ENCODE data around the gene RCAN3. TPM values are rescaled to one million over a fixed set of nuclear protein-coding genes. Genes with fewer than 3 reads are reported as not detected.
"Not testable (repeated sequence)": the region's sequence is repeated elsewhere in the genome, so short reads cannot be mapped to it uniquely, and the experiment has no call there.

Gene RCAN3
- total RNA-seq, 1 donor from 2014 or later, result 4.2 TPM

DNA sequence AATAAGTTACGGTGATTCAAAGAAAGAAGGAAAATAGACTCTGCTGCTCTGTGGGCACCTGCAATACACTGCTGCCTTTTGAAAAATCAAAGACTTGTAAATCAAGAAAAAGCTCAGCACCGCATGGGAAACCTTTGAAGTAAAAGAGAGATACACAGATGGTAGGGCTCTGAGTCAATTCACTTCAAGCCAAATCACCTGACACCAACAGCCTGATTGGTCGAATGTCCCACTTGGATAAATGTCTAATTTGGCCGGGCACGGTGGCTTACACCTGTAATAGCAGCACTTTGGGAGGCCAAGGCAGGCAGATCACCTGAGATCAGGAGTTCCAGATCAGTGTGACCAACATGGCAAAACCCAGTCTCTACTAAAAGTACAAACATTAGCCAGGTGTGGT is 19.2 kb upstream of the RCAN3 start:
- Histone ChIP-seq H3K27me3 (ENCODE audit: control insufficient read depth in 3 of 3, insufficient read depth in 3 of 3, low read length in 3 of 3) (no peaks in the 10 kb centered on the region), H3K9ac (ENCODE audit: low read depth in 1 of 3, low read length in 3 of 3) (no peak overlapping the region), H3K27ac (ENCODE audit: low read depth, low read length) (no peak overlapping the region), H3K9me3 (ENCODE audit: control insufficient read depth in 3 of 3, low read length in 3 of 3) (no peaks in the 10 kb centered on the region), H3K4me3 (ENCODE audit: low read length in 3 of 3) (no peak overlapping the region), H3K4me1 (ENCODE audit: control insufficient read depth in 3 of 3, insufficient read depth in 3 of 3, low read length in 3 of 3) (no peaks in the 10 kb centered on the region), H3K36me3 (ENCODE audit: control insufficient read depth in 3 of 3, insufficient read depth in 3 of 3, low read length in 3 of 3) (no peaks in the 10 kb centered on the region)

DNA sequence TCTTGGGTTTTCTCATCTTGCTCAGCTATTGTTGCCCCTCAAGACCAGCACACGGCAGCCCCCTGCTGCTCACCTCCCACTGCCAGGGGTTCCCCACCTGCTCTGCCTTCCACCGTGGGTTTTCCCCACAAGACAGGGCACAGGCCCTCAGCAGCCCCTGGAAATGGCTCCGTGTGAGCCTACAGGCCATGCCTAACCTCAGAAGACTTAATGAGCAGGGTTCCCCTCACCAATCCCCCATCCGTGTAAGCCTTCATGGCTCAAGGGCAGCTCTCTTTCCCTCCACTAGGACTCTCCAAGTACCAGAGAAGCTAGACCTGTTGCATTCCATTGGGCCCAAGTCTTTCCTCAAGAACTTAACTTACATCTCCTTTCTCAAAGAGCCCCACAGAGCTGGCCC is 18.4 kb upstream of the RCAN3 start:
- no peaks in the 10 kb centered on the region for H3K36me3 ChIP-seq (ENCODE audit: control insufficient read depth in 3 of 3, insufficient read depth in 3 of 3, low read length in 3 of 3)
- no peak overlapping the region for H3K27ac ChIP-seq (ENCODE audit: low read depth, low read length)

DNA sequence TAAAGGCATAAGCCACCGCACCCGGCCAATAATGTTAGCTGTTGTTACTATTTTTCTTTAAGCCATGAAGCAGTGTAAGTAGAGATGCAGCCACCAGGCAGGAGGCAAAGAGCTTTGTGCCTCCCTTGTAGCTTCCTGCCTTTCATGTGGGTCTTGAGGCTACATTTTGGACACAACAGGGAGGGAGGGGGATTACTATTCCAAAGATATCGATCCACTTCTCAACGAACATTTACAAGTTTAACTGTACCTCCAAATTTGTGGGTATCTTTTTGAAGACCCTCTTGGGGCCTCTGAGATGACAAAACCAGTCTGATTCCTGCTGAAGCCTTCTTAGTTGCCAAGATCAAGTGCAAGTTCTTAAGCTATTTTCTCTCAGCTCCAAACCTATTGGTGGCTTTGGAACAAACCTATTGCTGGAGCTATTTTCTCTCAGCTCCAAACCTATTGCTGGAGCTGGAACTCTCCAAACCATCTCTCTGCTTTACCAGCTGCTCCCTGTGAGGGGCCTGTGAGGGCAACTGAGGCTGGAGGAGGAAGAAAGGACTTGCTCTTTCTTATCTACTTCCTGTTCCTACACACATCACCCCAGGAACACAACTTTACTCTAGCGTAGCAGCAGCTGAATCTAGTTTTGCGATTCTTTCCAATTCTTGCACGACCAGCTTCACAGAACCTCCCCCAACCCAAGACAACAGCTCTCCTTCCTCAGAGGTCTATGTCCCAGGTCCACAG is 16.1 kb upstream of the RCAN3 start:
- Histone ChIP-seq H3K9me3 (ENCODE audit: control insufficient read depth in 3 of 3, low read length in 3 of 3) (no peaks in the 10 kb centered on the region), H3K4me3 (ENCODE audit: low read length in 3 of 3) (no peak overlapping the region), H3K27me3 (ENCODE audit: control insufficient read depth in 3 of 3, insufficient read depth in 3 of 3, low read length in 3 of 3) (peaks cover 0 to 7% (median 5%) of the 10 kb centered on the region in 3 donors), H3K36me3 (ENCODE audit: control insufficient read depth in 3 of 3, insufficient read depth in 3 of 3, low read length in 3 of 3) (no peaks in the 10 kb centered on the region), H3K27ac (ENCODE audit: low read depth, low read length) (no peak overlapping the region), H3K4me1 (ENCODE audit: control insufficient read depth in 3 of 3, insufficient read depth in 3 of 3, low read length in 3 of 3) (no peaks in the 10 kb centered on the region), H3K9ac (ENCODE audit: low read depth in 1 of 3, low read length in 3 of 3) (no peak overlapping the region)

More for the DNA sequence above, 18.4 kb upstream of the RCAN3 start:
- no peak overlapping the region for H3K9ac ChIP-seq (ENCODE audit: low read depth in 1 of 3, low read length in 3 of 3)
- H3K4me1 ChIP-seq (ENCODE audit: control insufficient read depth in 3 of 3, insufficient read depth in 3 of 3, low read length in 3 of 3), result no peaks in the 10 kb centered on the region
- no peak overlapping the region for H3K4me3 ChIP-seq (ENCODE audit: low read length in 3 of 3)
- H3K9me3 ChIP-seq (ENCODE audit: control insufficient read depth in 3 of 3, low read length in 3 of 3), result no peaks in the 10 kb centered on the region
- H3K27me3 ChIP-seq (ENCODE audit: control insufficient read depth in 3 of 3, insufficient read depth in 3 of 3, low read length in 3 of 3), result no peaks in the 10 kb centered on the region

DNA sequence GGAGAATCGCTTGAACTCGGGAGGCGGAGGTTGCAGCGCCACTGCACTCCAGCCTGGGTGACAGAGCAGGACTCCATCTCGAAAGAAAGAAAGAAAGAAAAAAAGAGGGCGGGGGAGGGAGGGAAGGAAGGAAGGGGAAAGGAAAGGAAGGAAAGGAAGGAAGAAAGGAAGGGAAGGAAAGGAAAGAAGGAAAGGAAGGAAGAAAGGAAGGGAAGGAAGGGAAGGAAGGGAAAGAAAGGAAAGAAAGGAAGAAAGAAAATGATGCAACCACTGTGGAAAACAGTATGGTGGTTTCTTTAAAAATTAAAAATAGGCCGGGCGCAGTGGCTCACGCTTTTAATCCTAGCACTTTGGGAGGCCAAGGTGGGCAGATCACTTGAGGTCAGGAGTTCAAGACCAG is 15.2 kb upstream of the RCAN3 start:
- no peak overlapping the region for H3K27ac ChIP-seq (ENCODE audit: low read depth, low read length)
- no peaks in the 10 kb centered on the region for H3K36me3 ChIP-seq (ENCODE audit: control insufficient read depth in 3 of 3, insufficient read depth in 3 of 3, low read length in 3 of 3)
- no peak overlapping the region for H3K4me3 ChIP-seq (ENCODE audit: low read length in 3 of 3)
- H3K9ac ChIP-seq (ENCODE audit: low read depth in 1 of 3, low read length in 3 of 3), result no peak overlapping the region
- no peaks in the 10 kb centered on the region for H3K4me1 ChIP-seq (ENCODE audit: control insufficient read depth in 3 of 3, insufficient read depth in 3 of 3, low read length in 3 of 3)
- no peaks in the 10 kb centered on the region for H3K9me3 ChIP-seq (ENCODE audit: control insufficient read depth in 3 of 3, low read length in 3 of 3)
- H3K27me3 ChIP-seq (ENCODE audit: control insufficient read depth in 3 of 3, insufficient read depth in 3 of 3, low read length in 3 of 3), result peaks cover 0 to 9% (median 5%) of the 10 kb centered on the region in 3 donors

DNA sequence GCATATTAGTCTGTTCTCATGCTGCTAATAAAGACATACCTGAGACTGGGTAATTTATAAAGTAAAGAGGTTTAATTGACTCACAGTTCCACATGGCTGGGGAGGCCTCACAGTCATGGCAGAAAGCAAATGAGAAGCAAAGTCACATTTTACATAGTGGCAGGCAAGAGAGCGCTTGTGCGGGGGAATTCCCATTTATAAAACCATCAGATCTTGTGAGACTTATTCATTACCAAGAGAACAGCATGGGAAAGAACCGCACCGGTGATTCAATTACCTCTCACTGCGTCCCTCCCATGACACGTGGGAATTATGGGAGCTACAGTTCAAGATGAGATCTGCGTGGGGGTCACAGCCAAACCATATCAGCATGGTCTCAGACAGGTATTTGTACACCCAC is 14.5 kb upstream of the RCAN3 start:
- H3K27me3 ChIP-seq (ENCODE audit: control insufficient read depth in 3 of 3, insufficient read depth in 3 of 3, low read length in 3 of 3), result peaks cover 0 to 14% (median 5%) of the 10 kb centered on the region in 3 donors
- not testable (repeated sequence) for H3K36me3 ChIP-seq (ENCODE audit: control insufficient read depth in 3 of 3, insufficient read depth in 3 of 3, low read length in 3 of 3); H3K9me3 ChIP-seq (ENCODE audit: control insufficient read depth in 3 of 3, low read length in 3 of 3); H3K27ac ChIP-seq (ENCODE audit: low read depth, low read length); H3K4me1 ChIP-seq (ENCODE audit: control insufficient read depth in 3 of 3, insufficient read depth in 3 of 3, low read length in 3 of 3); H3K9ac ChIP-seq (ENCODE audit: low read depth in 1 of 3, low read length in 3 of 3); H3K4me3 ChIP-seq (ENCODE audit: low read length in 3 of 3)

DNA sequence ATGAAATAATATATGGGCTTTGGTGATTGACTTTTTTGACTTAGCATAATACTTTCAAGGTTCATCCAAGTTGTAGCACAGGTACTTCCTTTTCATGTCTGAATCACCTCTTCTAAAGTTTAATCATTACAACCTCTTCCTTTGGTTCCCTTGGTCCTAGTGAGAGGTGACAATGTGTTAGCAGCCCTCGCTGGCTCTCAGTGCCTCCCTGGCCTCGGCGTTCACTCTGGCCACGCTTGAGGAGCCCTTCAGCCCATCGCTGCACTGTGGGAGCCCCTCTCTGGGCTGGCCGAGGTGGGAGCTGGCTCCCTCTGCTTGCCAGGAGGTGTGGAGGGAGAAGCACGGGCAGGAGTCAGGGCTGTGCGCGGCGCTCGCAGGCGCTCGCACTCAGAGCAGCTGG is 13.0 kb upstream of the RCAN3 start:
- Histone ChIP-seq H3K36me3 (ENCODE audit: control insufficient read depth in 3 of 3, insufficient read depth in 3 of 3, low read length in 3 of 3) (no peaks in the 10 kb centered on the region), H3K4me3 (ENCODE audit: low read length in 3 of 3) (no peak overlapping the region), H3K27me3 (ENCODE audit: control insufficient read depth in 3 of 3, insufficient read depth in 3 of 3, low read length in 3 of 3) (peaks cover 0 to 14% (median 5%) of the 10 kb centered on the region in 3 donors), H3K4me1 (ENCODE audit: control insufficient read depth in 3 of 3, insufficient read depth in 3 of 3, low read length in 3 of 3) (no peaks in the 10 kb centered on the region), H3K9ac (ENCODE audit: low read depth in 1 of 3, low read length in 3 of 3) (no peak overlapping the region), H3K27ac (ENCODE audit: low read depth, low read length) (no peak overlapping the region), H3K9me3 (ENCODE audit: control insufficient read depth in 3 of 3, low read length in 3 of 3) (no peaks in the 10 kb centered on the region)

DNA sequence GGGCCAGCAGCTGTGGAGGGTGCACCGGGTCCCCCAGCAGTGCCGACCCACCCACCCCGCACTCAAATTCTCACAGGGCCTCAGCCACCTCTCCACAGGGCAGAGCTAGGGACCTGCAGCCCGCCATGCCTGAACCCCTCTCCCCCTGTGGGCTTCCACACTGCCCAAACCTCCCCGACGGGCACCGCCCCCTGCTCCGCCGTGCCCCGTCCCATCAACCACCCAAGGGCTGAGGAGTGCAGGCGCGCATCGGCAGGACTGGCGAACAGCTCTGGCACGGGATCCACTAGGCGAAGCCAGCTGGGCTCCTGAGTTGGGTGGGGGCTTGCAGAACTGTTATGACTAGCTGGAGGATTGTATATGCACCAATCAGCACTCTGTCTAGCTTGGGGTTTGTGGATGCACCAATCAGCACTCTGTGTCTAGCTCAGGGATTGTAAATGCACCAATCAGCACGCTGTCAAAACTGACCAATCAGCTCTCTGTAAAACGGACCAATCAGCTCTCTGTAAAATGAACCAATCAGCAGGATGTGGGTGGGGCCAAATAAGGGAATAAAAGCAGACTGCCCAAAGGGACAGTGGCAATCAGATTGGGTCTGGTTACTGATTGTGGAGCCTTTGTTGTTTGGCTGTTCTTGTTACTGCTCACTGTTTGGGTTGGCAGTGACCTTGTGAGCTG is 12.4 kb upstream of the RCAN3 start:
- no peak overlapping the region for H3K27ac ChIP-seq (ENCODE audit: low read depth, low read length)
- no peaks in the 10 kb centered on the region for H3K36me3 ChIP-seq (ENCODE audit: control insufficient read depth in 3 of 3, insufficient read depth in 3 of 3, low read length in 3 of 3)
- no peak overlapping the region for H3K4me3 ChIP-seq (ENCODE audit: low read length in 3 of 3)
- H3K4me1 ChIP-seq (ENCODE audit: control insufficient read depth in 3 of 3, insufficient read depth in 3 of 3, low read length in 3 of 3), result no peaks in the 10 kb centered on the region
- peaks cover 0 to 14% (median 5%) of the 10 kb centered on the region in 3 donors for H3K27me3 ChIP-seq (ENCODE audit: control insufficient read depth in 3 of 3, insufficient read depth in 3 of 3, low read length in 3 of 3)
- H3K9ac ChIP-seq (ENCODE audit: low read depth in 1 of 3, low read length in 3 of 3), result no peak overlapping the region
- no peaks in the 10 kb centered on the region for H3K9me3 ChIP-seq (ENCODE audit: control insufficient read depth in 3 of 3, low read length in 3 of 3)

DNA sequence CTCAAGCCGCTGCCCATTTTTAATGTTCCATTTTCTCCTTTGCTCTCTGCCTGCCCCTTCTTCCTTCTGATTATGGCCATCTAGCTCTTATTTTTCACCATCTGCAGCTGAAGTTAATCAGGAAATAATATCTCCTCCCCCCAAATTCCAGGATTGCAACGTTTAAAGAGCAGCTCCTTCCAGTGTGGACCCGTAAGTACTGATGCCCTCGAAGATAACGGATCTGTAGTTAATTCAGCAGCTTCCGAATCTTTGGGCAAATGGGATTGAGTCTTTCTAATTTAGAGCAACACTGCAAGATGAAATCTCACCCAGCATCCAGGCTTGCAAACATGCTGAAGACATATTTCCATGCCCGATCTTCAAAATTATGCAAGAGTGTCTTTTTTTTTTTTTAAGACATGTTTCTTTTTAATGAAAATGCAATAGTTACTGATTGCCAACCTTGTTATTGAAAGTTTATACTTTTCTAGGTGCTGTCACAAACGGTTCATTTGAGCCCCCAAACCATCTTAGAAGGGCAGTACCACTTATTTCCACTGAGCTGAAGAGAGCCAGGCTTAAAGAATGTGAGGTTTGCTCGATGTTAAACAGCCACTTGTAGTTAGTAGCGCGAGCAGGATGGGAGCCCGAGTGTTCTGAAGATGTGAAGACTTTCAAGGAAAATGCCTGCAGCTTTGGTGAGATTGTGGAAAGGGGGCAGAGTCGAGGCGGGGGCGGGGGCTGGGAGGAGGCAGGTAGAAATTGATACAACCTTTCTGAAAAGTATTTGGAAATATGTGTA is 10.9 kb upstream of the RCAN3 start:
- no peaks in the 10 kb centered on the region for H3K36me3 ChIP-seq (ENCODE audit: control insufficient read depth in 3 of 3, insufficient read depth in 3 of 3, low read length in 3 of 3)

DNA sequence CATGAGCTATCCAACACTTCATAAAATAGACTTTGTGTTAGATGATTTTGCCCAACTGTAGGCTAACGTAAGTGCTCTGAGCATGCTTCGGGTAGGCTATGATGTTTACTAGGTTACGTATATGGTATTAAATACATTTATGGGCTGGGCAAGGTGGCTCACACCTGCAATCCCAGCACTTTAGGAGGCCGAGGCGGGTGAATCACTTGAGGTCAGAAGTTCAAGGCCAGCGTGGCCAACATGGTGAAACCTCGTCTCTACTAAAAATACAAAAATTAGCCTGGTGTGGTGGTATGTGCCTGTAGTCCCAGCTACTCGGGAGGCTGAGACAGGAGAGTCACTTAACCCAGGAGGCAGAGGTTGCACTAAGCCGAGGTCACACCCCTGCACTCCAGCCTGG is 9.7 kb upstream of the RCAN3 start:
- H3K4me3 ChIP-seq (ENCODE audit: low read length in 3 of 3); H3K36me3 ChIP-seq (ENCODE audit: control insufficient read depth in 3 of 3, insufficient read depth in 3 of 3, low read length in 3 of 3); H3K27ac ChIP-seq (ENCODE audit: low read depth, low read length); H3K9ac ChIP-seq (ENCODE audit: low read depth in 1 of 3, low read length in 3 of 3); H3K9me3 ChIP-seq (ENCODE audit: control insufficient read depth in 3 of 3, low read length in 3 of 3); H3K4me1 ChIP-seq (ENCODE audit: control insufficient read depth in 3 of 3, insufficient read depth in 3 of 3, low read length in 3 of 3): not testable (repeated sequence)
- H3K27me3 ChIP-seq (ENCODE audit: control insufficient read depth in 3 of 3, insufficient read depth in 3 of 3, low read length in 3 of 3), result peaks cover 0 to 19% (median 5%) of the 10 kb centered on the region in 3 donors

More for the DNA sequence above, 10.9 kb upstream of the RCAN3 start:
- Histone ChIP-seq H3K9me3 (ENCODE audit: control insufficient read depth in 3 of 3, low read length in 3 of 3) (no peaks in the 10 kb centered on the region), H3K4me3 (ENCODE audit: low read length in 3 of 3) (no peak overlapping the region), H3K4me1 (ENCODE audit: control insufficient read depth in 3 of 3, insufficient read depth in 3 of 3, low read length in 3 of 3) (no peaks in the 10 kb centered on the region), H3K27ac (ENCODE audit: low read depth, low read length) (no peak overlapping the region), H3K9ac (ENCODE audit: low read depth in 1 of 3, low read length in 3 of 3) (no peak overlapping the region), H3K27me3 (ENCODE audit: control insufficient read depth in 3 of 3, insufficient read depth in 3 of 3, low read length in 3 of 3) (peaks cover 0 to 16% (median 5%) of the 10 kb centered on the region in 3 donors)

DNA sequence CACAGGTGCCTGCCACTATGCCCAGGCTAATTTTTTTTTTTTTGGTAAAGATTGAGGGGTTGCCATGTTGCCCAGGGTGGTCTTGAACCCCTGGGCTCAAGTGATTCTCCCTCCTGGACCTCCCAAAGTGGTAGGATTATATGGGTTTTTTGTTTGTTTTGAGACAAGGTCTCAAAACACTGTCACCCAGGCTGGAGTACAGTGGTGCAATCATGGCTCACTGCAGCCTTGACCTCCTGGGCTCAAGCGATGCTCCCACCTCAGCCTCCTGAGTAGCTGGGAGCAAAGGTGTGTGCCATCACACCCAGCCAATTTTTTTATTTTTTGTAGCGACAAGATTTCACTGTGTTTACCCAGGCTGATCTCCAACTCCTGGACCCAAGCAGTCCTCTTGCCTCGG is 8.9 kb upstream of the RCAN3 start:
- peaks cover 0 to 21% (median 8%) of the 10 kb centered on the region in 3 donors for H3K27me3 ChIP-seq (ENCODE audit: control insufficient read depth in 3 of 3, insufficient read depth in 3 of 3, low read length in 3 of 3)
- no peak overlapping the region for H3K27ac ChIP-seq (ENCODE audit: low read depth, low read length)
- no peaks in the 10 kb centered on the region for H3K4me1 ChIP-seq (ENCODE audit: control insufficient read depth in 3 of 3, insufficient read depth in 3 of 3, low read length in 3 of 3)
- H3K4me3 ChIP-seq (ENCODE audit: low read length in 3 of 3), result no peak overlapping the region
- H3K9me3 ChIP-seq (ENCODE audit: control insufficient read depth in 3 of 3, low read length in 3 of 3), result no peaks in the 10 kb centered on the region
- no peaks in the 10 kb centered on the region for H3K36me3 ChIP-seq (ENCODE audit: control insufficient read depth in 3 of 3, insufficient read depth in 3 of 3, low read length in 3 of 3)
- H3K9ac ChIP-seq (ENCODE audit: low read depth in 1 of 3, low read length in 3 of 3), result no peak overlapping the region
